ENCODE data around the gene FLVCR1. TPM values are rescaled to one million over a fixed set of nuclear protein-coding genes. Genes with fewer than 3 reads are reported as not detected.

Gene FLVCR1
- total RNA-seq, 2 experiments from 2014 or later, result 16.5 to 22.4 TPM

- peaks cover 35% of the 10 kb centered on the region for H3K36me3 ChIP-seq (ENCODE audit: insufficient read depth, low read length)
- H3K79me2 ChIP-seq (ENCODE audit: insufficient read depth, low read depth, low read length), result peaks cover 61% of the 10 kb centered on the region
- BruUV-seq (replicated peaks), result no TSS peak
- H4K20me1 ChIP-seq (ENCODE audit: insufficient read depth, low read length), result no peaks in the 10 kb centered on the region
- TF ChIP-seq CTCF (conservative IDR thresholded peaks at IDR 0.05; ENCODE audit: low read length) (no peak), EZH2phosphoT487 (IDR thresholded peaks at IDR 0.05; ENCODE audit: borderline replicate concordance, low read depth, low read length) (no peak)
- intact Hi-C loops (cut with micrococcal nuclease; ENCODE audit: unreplicated experiment), result loop anchor here (1.0 to 10.0 kb wide), 3 partner anchors 41 to 1184 kb away; partner anchors contain the start of gene NEK2
- peak overlapping the region; percentile 80 for H3K4me3 ChIP-seq (ENCODE audit: low read depth, low read length, poor library complexity, severe bottlenecking)
- H3K4me2 ChIP-seq (ENCODE audit: low read length), result peak overlapping the region; percentile 81
- H2AFZ ChIP-seq (ENCODE audit: low read length), result peak overlapping the region; percentile 94; the same call in 1 of the 2 replicates
- peak overlapping the region; percentile 49 for H3K27ac ChIP-seq (ENCODE audit: low read depth, low read length, poor library complexity, severe bottlenecking)
- ChIA-PET CTCF (ENCODE audit: unreplicated experiment) (no interaction called here), POLR2A (interaction anchor here (0.6 to 1.6 kb wide), 6 partner anchors 10 to 280 kb away, joined by 3 to 15 read pairs (median 5); partner anchors contain the start of genes NSL1 and TATDN3)
- peaks cover 34% of the 10 kb centered on the region for H3K4me1 ChIP-seq (ENCODE audit: insufficient read depth, low read length, poor library complexity, severe bottlenecking)
- DNase-seq (ENCODE audit: low spot score), result peak; percentile 49
- H3K9me2 ChIP-seq (ENCODE audit: insufficient read depth, low read length), result no peaks in the 10 kb centered on the region
- H3K9me3 ChIP-seq (ENCODE audit: low read length), result peaks cover 6% of the 10 kb centered on the region; the same call in 1 of the 2 replicates
Measured at GRCh38 chr1:212858461-212859265, 588 bp downstream of the FLVCR1 start.

GRCh38 chr1:212860713-212861581, 2.9 kb downstream of the FLVCR1 start:
- Histone ChIP-seq H3K4me1 (ENCODE audit: insufficient read depth, low read length, poor library complexity, severe bottlenecking) (peaks cover 34% of the 10 kb centered on the region), H3K36me3 (ENCODE audit: insufficient read depth, low read length) (peaks cover 48% of the 10 kb centered on the region), H3K4me3 (ENCODE audit: low read depth, low read length, poor library complexity, severe bottlenecking) (peak overlapping the region; percentile 80), H3K9me3 (ENCODE audit: low read length) (peaks cover 6% of the 10 kb centered on the region; the same call in 1 of the 2 replicates), H2AFZ (ENCODE audit: low read length) (no peak overlapping the region), H3K4me2 (ENCODE audit: low read length) (peak overlapping the region; percentile 81), H4K20me1 (ENCODE audit: insufficient read depth, low read length) (no peaks in the 10 kb centered on the region), H3K27ac (ENCODE audit: low read depth, low read length, poor library complexity, severe bottlenecking) (no peak overlapping the region), H3K79me2 (ENCODE audit: insufficient read depth, low read depth, low read length) (peaks cover 70% of the 10 kb centered on the region), H3K9me2 (ENCODE audit: insufficient read depth, low read length) (no peaks in the 10 kb centered on the region)
- intact Hi-C loops (cut with micrococcal nuclease; ENCODE audit: unreplicated experiment), result no loop called here
- TSS peak; percentile 24 for BruUV-seq (replicated peaks)
- ChIA-PET CTCF (ENCODE audit: unreplicated experiment) (no interaction called here), POLR2A (interaction anchor here (0.8 to 1.1 kb wide), 2 partner anchors 8 to 104 kb away, joined by 3 to 4 read pairs; no protein-coding TSS in a partner anchor)
- TF ChIP-seq CTCF (conservative IDR thresholded peaks at IDR 0.05; ENCODE audit: low read length) (no peak), EZH2phosphoT487 (IDR thresholded peaks at IDR 0.05; ENCODE audit: borderline replicate concordance, low read depth, low read length) (no peak)
- no peak for DNase-seq (ENCODE audit: low spot score)
